Urothelium cell line (cell line): Measurements from ENCODE around the gene UGGT1.
A peak's percentile ranks its signal among the peaks of the same experiment; 100 is the strongest.
"Not testable (repeated sequence)": the region's sequence is repeated elsewhere in the genome, so short reads cannot be mapped to it uniquely, and the experiment has no call there.

ENCODE experiments used
- DNase-seq: peaks from one replicate; pipeline ENCODE4 v3.0.0; 2011; ENCODE audit warnings: low spot score, mixed read lengths
- FAIRE-seq: peaks from 2 replicates; lab custom pipeline; 2011; peaks lifted over from hg19 to GRCh38; lab: Jason Lieb, UNC

UGGT1 gene

DNA sequence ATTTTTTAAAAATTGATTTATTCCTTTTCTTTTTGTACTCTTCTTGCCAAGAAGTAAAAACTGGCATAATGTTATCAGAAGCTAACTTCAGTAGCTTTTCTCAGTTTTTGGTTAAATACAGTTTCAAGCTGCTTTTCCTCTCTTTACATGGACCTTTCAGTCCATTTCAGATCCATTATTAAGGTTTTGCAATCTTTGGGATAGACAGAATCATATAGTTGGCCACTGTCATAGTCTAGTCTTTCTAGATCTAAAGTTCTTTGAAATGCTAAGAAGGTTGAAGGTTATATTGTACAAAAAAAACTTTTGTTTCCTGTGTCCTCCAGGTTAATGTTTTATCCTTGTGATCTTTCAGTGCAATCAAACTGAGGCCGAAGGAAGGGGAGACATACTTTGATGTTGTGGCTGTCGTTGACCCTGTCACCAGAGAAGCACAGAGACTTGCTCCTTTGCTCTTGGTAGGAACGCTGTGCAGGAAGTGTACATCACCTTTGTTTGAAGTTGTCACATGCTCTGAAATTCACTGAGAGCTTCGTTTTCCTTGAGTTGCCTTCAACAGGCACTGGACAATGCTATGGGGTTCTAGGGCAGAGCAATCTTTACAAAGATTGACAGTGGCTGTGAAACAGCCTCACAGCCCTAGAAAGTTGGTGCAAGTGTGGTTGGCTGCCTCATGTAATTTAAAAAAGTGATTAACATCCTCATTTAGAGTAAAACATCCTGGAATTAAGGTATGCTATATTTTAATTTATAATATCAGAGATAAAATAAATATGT, 79.1 kb downstream of the UGGT1 start:
- no peak for FAIRE-seq

DNA sequence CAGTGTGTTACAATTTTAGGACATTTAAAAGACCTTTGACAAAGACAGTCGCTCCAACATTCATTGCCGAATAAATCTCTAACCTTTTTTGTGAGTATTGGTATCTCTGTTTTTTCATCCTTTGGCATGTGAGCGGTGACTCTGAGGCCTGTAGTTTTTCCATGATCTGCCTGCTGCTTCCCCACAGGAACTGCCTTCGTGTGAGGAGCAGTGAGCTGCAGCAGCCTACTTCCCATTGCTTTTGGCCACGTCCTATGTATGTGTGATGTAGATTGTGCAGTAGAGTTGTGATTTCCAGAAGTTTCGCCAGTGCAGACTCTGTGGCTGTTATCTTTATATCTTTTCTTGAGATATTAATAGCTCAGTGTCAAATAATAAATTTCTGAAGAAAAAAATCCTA, 79.8 kb downstream of the UGGT1 start:
- no peak for FAIRE-seq
- DNase-seq, result no peak

More for the DNA sequence above, 79.1 kb downstream of the UGGT1 start:
- no peak for DNase-seq

DNA sequence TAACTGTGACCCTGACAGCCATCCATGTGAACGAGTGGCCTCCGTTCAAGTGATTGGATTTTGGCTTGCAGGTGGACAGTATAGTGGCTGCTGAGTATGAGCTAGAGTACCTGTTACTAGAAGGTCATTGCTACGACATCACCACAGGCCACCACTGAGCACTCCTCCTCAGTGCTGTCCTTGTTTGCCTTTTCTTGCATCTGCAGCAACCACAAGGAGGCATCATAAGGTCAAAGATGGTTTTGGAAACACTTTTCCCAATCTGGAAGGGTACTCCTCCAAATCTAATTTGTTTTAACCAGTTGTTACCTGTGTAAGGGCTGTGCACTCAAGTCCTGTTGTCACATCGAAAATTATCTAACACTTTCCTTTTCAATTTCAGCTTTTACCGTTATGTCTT, 81.2 kb downstream of the UGGT1 start:
- no peak for FAIRE-seq
- peak; percentile 14 for DNase-seq

DNA sequence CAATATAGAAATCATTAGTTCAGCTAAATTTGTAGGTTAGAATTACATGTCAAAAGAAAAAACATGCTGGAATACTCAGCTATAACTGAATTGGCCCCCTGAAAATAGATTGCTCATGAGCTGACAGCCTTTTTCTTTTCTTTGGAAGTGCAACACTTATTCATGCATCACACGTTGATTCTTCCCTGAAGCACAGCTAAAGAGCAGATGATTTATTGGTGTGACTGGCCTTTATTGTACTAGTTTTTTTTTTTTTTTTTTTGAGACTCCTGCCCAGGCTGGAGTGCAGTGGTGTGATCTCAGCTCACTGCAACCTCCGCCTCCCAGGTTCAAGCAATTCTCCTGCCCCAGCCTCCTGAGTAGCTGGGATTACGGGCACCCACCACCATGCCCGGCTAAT, 83.1 kb downstream of the UGGT1 start:
- FAIRE-seq, DNase-seq: not testable (repeated sequence)

DNA sequence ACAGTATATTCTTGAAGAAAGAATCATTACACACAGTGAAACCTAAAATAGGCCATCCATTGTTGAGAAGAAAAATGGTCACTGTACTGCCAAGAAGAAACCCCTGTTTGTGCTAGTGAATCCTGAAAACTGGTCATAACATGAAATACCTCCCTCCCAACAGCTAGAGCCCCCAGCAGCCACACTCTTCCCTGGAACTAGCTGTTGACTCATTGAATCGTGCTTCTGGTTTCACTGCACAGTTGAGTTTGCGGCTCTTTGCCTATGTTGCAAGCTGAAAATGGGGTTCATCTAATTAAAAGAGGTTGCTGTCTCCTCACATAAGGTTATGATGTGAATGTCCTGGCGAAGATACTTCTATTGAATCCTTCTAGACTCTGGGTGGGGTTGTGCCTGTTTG, 86.3 kb downstream of the UGGT1 start:
- DNase-seq (no peak), FAIRE-seq (no peak)

DNA sequence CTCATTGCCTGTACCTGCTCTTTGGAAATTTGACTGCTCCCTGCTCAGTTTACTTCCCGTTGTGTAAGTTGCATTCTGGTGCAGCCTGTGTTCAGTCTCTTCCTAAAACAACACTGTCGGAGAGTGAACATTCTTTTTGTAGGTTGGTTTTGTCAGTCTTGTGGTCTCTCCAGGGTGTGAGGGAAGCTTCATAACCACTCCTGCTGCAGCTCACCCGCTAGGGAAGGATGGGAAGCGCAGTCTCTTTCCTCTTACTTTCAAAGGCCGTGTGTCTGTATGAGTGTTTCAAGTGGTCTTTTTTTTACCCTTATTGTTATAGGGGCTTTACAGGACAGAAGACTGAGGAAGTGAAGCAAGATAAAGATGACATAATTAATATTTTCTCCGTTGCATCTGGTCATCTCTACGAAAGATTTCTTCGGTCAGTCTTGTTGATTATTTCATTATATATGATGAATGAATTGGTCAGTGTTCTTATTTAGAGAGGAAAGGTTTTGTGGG, 87.2 kb downstream of the UGGT1 start:
- DNase-seq (no peak), FAIRE-seq (no peak)

DNA sequence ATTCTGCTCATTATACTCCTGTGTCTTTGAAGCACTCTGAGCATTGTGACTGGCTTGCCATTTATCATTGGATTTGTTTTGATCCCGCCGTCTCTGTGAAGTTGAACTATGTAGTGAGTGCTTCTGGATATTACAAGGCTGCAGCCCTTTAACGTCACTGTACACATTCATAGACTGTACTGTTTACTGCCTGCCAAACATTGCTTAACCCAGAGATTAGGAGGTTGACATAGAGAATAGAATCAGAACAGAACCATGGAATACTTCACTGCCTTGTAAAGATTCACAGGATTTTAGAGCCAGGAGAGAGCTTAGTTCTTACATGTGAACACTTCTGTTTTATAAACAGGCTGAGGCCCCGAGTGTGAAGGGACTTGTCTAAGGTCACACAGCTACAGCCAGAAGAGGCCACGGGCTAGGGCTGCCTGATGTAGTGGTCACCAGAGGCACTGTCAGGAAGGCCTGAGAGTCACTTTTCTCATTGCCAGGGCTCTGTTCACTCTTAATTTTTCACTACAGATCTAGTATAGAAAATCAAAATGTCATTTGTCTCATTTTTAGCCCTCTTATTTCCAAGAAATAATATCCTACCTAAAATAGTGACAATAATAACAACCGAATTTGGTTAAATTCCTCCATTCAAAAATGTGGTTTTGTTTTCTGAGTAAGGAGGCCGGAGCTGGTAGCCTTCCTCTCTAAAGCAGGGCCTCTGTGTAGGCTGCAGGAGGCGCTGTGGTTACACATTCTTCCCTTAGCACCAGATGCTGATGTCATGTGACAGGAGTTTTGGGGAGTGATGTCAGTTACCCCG, 87.9 kb downstream of the UGGT1 start:
- FAIRE-seq, result no peak
- DNase-seq, result peak; percentile 45

DNA sequence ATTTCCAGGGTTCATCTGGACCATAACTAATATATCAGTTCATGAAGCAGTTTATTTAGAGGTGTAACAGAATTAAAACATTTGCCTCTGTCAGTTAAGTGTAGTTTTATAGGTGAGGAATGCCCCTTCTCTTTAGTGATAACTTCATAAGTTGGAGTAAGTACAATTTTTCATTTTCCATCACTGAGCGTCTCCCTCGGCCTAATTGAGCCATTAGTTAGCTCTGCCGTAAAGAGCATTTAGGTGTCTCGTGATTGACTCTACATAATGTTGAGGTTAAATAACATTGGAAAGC, 88.4 kb downstream of the UGGT1 start:
- FAIRE-seq (no peak), DNase-seq (no peak)

DNA sequence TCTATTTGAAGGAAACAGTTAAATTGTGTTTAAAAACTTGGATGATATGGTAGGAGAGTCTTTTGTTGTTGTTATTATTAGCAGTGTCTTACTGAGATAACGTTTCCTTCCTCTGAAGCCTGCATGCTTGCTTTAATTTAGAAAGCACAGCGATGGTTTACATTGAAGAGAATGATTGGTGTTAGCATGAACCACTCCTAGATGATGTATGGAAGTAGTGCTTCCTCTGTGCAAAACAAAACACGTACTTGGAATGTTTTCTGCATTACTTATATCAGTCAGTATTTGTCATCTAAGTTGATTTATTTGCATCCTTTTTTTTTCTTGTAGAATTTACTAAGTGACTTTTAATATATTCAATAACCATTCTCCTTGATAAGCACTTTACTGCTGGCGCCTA, 89.0 kb downstream of the UGGT1 start:
- no peak for FAIRE-seq

DNA sequence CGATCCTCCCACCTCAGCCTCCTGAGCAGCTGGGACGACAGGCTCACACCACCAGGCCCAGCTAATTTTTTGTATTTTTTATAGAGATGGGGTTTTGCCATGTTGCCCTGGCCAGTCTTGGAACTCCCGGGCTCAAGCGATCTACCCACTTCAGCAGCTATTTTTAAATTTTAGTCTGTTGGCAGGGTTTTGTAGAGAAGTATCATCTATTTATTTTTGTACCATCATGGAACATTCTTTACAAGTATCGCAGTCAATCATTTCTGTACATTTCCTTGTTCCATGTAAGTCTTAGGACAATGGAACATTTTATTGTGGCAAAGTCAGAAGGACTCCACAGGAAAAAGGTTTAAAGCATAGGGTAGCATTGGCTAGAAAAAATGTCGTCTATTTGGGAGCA, 94.6 kb downstream of the UGGT1 start:
- no peak for FAIRE-seq
- no peak for DNase-seq

More for the DNA sequence above, 89.0 kb downstream of the UGGT1 start:
- DNase-seq, result no peak

DNA sequence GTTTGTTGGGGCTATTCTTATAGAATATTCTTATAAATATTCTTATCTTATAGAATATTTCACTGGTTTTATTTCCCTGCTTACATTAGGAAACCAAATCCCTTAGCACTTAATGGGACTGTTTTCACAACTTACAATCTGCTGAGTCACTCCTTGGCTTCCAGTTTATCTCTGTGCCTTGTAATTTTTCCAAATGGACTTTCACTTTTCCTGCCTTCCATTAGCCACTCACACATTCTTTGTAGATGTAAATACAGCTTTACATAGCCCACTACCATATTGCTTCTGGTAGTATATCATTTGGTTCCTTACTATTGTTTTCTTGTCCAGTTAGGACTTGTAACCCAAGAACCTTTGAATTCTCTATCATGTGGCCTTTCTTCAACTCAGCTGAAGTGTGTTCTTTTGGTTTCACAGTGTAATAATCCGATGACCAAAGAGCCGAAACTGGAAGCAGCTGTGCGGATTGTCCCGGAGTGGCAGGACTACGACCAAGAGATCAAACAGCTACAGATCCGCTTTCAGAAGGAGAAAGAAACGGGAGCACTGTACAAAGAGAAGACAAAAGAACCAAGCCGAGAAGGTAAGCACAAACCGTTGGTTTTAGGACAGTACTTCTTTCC, 96.1 kb downstream of the UGGT1 start:
- DNase-seq (no peak), FAIRE-seq (no peak)

DNA sequence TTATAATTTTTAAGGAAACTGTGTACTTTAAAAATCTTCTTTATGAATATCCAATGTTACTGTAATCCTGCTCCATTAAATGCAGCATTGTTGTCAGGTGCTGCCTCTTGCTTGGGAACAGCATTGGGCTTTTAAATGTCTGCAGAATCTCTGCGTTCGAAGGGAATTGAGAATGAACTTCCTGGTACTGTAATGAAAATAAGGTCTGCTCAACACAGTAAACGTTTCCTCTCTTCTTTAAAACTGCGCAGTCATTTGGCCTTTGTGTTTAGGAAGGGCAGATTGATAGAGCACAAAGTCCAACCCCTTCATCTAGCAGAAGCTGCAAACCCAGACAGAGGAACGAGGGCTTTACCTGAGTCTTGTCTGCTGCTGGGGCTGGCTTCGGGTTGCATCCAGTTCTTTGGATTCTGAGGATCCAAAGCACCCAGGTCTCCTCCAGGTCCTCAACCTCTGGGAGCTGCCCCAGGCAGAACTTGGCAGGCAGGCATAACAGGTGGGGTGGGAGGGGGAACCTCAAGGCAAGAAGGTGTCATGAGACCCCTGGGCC, 104.5 kb downstream of the UGGT1 start:
- FAIRE-seq, result no peak
- no peak for DNase-seq

DNA sequence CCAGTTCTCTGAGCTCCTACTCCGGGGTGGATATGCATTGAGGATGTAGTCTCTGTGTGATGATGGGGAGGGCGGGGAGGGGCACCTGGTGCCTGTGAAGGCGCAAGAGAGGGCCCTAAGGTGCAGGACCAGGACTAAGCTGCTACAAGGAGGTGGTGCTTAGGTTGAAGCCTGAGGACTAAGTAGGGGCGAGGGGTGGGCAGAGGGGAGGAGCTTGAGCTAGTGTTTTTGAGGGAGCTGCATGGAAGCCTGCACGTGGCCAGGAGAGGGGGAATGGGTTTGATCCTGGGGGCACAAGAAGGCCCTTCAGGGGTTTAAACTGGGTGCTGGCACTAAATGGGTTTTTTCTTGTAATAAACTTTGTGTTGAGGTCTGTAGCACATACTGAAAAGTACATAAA, 105.0 kb downstream of the UGGT1 start:
- DNase-seq (no peak), FAIRE-seq (no peak)

DNA sequence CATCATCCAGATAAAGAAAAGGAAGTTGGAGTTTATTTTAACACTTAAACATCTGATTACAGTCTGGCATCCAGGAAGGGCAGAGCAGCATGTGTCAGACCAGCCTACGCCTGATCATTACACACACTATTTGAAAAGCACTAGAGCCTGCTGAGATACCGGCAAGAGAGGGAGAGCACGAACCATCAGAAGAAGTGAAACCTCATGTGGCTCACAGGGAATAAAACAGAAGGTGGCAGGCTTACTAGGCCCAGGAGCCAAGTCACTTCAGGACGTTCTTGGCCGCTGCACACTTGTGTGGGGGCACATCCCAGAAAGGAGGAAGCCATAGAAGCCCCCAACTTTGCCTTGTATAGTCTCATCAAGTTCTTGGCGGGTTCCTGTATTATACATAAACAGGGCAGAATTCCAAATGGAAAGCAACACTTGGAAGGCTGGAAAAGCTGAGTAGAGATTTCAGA, 105.5 kb downstream of the UGGT1 start:
- no peak for FAIRE-seq
- no peak for DNase-seq

DNA sequence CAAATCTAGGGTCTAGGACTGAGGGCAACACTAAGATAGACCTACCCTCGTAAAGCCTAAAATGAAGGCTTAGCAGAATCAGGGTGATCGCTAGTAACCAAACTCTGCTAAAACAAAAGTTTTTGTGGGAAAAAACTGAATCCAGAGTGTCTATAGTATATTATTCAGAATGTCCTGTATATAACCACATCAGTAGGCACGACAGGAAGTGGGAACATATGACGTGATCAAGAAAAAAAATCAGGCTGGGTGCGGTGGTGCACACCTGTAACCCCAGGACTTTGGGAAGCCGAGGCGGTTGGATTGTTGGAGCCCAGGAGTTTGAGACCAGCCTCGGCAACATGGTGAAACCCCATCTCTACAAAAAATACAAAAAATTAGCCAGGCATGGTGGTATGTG, 106.1 kb downstream of the UGGT1 start:
- no peak for FAIRE-seq
- no peak for DNase-seq

DNA sequence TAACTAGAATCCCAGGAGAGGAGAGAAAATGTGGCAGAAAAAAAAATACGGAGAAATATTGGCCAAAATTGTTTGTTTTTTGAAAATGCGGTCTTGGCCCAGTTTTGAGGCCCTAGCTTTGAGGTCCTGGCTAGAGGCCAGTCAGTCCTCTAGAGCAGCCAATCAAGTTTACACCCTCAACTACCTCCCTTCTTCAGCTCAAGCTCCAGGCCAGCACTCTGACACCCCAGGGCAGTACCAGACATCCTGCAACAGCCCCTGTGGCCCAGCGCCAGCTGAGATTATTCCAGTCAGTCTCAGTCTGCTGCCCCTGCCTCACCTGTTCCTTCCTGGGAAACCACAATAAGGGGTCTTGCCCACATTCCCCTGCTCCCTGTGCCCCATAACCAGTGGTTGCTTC, 107.7 kb downstream of the UGGT1 start:
- DNase-seq, result no peak
- no peak for FAIRE-seq

DNA sequence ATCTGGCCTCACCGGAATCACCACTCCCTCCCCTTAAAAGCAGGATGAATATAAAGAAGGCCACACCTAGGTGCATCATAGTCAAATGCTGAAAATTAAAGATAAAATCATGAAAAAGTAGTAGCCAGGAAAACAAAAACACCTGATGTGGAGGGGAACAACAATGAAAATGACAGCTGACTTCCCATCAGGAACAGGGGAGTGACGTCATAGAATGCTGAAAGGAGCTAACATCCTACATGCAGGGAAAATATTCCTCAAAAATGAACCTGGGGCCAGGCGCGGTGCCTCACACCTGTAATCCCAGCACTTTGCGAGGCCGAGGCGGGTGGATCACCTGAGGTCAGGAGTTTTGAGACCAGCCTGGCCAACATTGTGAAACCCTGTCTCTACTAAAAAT, 108.1 kb downstream of the UGGT1 start:
- no peak for FAIRE-seq

DNA sequence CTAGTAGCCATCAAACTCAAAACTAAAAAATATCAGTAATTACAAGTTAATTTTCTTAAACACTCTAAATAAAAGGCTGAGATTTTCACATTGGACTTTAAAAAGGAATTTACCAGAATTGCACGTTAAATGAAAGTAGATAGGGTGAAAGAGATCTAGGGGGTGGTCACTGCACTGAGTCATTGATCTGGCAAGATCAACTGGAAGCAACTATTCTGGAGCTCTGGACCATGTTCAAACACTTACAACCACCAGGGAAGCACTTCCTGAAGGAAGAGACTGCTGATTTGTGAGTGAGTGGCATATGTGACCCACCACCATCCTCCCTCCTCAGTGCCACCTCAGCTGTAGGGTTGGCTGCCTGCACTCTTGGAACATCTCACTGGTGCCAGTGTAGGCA, 111.8 kb downstream of the UGGT1 start:
- DNase-seq (no peak), FAIRE-seq (no peak)

More for the DNA sequence above, 108.1 kb downstream of the UGGT1 start:
- no peak for DNase-seq

DNA sequence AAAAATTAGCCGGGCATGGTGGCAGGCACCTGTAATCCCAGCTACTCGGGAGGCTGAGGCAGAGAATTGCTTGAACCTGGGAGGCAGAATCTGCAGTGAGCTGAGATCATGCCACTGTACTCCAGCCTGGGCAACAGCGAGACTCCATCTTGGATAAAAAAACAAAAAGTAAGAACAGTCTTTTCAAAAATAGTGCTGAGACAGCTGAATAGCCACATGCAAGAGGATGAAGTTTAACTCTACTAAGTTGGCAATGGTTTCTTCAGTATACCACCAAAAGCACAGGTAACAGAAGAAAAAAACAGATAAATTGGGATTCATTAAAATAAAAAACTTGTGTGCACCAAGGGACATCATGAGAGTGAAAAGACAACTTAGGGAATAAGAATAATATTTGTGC, 115.2 kb downstream of the UGGT1 start:
- DNase-seq, result no peak
- FAIRE-seq, result no peak

DNA sequence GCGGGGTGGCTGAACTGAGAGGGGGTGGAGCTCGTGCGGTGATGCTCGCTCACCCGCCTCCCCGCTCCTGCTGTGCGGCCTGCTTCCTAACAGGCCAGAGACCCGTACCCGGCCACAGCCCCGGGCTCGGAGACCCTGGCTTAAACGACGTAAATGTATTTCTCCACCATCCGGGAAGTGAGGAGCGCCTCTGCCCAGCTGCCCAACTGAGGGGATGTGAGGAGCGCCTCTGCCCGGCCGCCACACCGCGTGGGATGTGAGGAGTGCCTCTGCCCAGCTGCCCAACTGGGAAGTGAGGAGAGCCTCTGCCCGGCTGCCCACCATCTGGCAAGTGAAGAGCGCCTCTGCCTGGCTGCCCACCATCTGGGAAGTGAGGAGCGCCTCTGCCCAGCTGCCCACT, 117.0 kb downstream of the UGGT1 start:
- DNase-seq, result no peak

DNA sequence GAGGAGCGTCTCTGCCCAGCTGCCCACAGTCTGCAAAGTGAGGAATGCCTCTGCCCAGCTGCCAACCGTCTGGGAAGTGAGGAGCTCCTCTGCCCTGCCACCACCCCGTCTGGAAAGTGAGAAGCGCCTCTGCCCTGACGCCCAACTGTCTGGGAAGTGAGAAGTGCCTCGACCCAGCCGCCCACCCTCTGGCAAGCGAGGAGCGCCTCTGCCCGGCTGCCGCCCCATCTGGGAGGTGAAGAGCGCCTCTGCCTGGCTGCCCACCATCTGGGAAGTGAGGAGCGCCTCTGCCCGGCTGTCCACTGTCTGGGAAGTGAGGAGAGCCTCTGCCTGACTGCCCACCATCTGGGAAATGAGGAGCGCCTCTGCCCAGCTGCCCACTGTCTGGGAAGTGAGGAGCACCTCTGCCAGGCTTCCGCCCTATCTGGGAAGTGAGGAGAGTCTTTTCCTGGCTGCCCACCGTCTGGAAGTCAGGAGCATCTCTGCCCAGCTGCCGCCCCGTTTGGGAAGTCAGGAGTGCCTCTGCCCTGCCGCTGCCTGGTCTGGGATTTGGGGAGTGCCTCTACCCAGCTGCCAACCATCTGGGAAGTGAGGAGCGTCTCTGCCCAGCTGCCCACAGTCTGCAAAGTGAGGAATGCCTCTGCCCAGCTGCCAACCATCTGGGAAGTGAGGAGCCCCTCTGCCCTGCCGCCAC, 117.8 kb downstream of the UGGT1 start:
- DNase-seq, result not testable (repeated sequence)
- FAIRE-seq, result peak; percentile 67

More for the DNA sequence above, 117.0 kb downstream of the UGGT1 start:
- FAIRE-seq, result no peak
